ENCODE measurements around the gene TTC7B.

The TTC7B gene

GRCh38 chr14:90739318-90740068 is 76.7 kb downstream of the TTC7B start:
- DNase-seq = no peak

- DNase-seq = no peak
These were observed 83.0 kb downstream of the TTC7B start for GRCh38 chr14:90733139-90733808.

DNA sequence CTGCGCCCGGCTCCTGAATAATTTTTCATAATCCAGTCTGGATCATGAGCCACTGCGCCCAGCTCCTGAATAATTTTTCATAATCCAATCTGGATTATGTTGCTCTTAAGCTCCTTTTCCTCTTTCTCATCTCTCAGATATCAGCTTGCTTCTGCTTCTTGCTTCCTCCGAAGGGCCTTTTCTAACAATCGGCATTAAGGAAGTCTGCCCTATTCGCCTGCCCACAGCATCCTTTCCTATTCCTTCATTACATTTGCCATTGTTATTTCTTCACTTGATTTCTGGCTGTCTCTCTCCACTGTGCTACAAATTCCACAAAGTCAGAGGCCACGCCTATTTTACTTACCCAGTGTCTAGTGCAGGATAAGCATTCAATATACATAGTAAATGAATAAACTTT is 83.5 kb downstream of the TTC7B start:
- DNase-seq = no peak

DNA sequence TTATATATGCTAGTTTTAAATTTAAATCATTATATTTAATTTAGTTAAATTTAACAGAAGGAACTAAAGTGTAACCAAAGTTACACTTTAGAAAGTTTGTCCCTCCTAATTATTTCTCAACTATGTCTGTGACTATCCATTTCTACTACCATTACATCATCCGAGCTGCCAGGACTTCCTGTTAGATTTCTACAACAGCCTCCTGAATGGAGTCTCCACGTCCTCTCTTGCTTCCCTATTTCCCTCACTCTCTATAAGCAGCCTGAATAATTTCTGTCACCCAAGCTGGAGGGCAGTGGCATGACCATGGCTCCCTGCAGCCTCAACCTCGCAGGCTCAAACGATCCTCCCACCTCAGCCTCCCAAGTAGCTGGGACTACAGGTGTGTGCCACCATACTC is 84.1 kb downstream of the TTC7B start:
- no peak for DNase-seq

- no peak for DNase-seq
These were observed 84.7 kb downstream of the TTC7B start for GRCh38 chr14:90731487-90731886.

GRCh38 chr14:90730206-90730766 is 85.9 kb downstream of the TTC7B start:
- no peak for DNase-seq

- DNase-seq = no peak
These were observed 87.3 kb downstream of the TTC7B start for GRCh38 chr14:90728951-90729350.

GRCh38 chr14:90727082-90727481 is 89.1 kb downstream of the TTC7B start:
- no peak for DNase-seq

DNA sequence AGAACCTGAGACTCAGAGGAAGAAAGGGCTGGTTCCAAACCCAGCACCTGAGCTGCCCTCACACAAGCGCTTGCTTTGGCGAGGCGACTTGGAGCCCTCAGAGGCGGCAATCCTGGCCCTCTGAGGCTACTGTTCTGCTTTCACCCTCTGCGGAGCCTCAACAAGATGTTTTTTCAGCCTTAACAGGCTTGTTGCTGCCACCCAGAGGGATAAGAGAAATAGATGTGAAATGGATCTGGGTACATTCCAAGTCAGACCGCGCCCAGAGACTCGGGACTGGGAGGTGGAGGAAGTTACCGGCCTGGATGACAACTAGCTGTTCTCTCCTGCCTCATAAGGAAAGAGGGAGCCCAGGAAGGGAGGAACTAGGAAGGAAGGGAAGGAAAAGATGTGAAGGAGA is 89.6 kb downstream of the TTC7B start:
- DNase-seq = no peak

GRCh38 chr14:90724866-90725265 is 91.4 kb downstream of the TTC7B start:
- no peak for DNase-seq

DNA sequence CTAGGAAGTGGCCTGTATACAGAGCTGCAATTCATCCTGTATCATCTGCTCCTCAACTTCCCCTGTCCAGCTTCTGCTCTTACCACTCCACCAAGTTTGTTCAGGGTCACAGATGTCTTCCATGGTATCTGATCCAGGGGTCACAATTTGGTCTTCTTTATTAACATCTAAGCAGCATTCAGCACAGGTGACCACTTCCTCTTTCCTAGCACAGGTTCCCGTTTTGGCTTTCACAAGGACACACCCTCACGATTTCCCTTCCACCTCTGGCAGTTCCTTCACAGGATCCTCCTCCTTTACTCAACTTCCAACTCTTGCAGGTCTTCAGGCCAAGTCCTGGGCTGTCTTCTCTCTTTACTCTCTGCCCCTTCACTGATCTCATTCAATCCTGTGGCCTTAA is 93.6 kb downstream of the TTC7B start:
- no peak for DNase-seq

DNA sequence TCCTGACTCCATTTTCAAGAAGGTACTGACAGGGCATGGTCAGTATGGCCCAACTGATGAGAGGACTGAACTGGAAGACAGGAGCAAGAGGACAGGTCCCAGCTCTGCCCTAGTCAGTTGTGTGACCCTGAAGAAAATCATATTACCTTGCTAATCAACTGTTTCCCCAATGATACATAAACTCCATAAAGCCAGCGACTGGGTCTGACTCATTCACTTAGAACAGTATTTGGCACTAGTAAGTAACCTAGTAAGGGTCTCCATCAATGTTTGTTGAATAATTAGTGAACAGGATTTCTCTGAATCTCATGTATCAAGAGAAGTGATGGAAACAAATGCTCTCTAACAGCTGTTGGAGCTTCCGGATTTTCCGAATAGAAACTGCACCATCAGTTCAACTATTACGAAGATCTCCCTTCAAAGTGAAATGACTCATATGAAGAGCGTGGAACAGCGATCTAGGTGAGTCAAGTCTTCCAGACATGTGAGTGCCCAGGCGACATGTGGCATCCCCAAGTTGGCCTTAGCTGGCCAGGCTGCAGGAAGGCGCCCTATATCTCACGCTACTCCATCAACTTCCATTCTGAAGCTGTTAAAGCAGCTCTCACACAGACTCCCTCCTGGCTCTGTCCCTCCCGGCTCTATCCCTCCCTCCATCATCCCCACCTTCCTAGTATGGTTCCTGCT is 94.5 kb downstream of the TTC7B start:
- no peak for DNase-seq

DNA sequence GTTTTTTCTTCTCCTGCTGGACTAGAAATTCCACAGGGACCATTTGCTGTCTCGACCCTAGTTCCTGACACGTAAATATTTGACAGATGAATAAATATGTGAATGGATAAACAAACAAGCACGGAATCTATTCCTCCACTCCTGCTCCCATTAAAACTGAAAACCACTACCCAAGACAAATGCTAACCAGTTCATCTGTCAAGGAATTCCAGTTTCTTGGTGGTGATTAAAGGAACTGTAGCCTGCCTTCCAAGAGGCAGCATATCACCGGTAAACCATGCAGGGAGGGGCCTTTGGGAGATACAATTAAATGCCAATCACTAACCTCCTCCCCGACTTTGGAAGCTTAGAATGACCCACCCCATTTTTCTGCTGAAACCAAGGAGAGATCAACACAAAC is 95.4 kb downstream of the TTC7B start:
- no peak for DNase-seq

DNA sequence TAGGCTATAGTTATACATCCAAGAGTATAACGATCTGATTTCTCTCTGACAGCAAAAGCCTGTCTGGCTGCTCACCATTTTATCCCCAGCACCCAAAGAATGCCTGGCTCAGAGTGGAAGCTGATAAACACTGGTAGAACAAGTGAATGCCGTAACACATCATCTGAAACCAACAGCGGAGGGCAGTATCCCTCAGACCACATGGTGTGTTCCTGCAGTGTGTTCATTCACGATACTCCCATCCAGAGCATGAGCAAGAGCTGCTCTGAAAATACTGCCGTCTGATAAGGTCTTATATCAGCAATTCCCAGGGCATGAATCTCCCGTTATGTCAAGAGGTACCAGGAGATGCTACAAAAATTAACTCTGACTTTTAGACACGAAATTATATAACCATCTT is 95.9 kb downstream of the TTC7B start:
- no peak for DNase-seq

DNA sequence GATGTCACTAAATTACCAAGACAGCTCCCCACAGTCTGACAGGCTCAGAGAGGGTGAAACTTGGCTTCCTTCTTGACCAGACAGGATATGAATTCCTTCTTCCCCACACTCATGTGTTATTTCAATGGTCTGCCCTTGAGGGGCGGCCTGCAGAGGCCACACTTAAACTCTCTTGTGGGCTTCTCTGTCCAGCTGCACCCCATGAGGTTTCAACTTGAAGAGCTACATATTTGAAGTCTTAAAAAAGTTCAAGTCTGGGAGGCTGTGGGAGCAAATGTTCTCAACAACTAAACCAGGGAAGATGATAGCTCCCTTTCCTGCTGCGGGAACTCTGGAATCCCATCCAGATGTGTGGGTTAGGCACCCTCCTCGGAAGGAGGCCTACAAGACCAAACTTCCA is 98.3 kb downstream of the TTC7B start:
- no peak for DNase-seq

GRCh38 chr14:90715993-90716392 is 100.2 kb downstream of the TTC7B start:
- DNase-seq = no peak

DNA sequence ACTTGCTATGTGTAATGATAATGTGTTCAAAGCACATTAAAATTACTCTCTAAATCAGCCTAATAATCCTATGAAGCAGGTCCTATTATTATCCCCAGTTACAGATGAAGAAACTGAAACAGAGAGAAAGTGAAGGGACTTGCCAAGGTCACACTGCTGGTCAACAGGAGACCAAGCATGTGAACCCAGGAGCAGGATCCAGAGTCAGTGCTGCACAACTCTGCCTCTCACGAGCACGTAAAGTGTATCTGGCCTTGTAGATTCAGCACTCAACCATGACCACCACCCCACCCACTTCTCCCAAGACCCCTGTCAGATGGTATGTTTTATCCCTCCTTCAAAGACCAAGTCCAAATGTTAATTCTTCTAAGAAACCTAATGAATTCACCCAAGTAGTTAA is 100.7 kb downstream of the TTC7B start:
- DNase-seq = no peak

DNA sequence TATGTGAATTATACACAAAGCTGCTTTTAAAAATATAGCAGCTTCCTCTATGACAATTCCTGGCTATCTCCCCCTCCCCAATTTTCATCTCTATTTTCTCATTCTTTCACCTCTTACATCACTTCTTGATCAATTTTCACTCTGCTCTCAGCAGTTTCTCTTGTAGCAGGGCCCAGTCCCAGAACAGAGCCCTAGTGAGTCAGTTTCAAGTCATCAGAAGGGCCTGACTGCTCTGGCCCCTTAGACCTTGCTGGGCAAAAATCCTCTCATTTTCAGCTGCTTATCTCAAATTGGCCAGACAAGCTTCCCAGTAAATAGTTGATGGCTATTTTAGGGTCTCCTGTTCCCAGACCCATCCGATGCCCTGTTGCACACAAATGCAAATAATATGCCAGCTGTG is 101.4 kb downstream of the TTC7B start:
- no peak for DNase-seq

DNA sequence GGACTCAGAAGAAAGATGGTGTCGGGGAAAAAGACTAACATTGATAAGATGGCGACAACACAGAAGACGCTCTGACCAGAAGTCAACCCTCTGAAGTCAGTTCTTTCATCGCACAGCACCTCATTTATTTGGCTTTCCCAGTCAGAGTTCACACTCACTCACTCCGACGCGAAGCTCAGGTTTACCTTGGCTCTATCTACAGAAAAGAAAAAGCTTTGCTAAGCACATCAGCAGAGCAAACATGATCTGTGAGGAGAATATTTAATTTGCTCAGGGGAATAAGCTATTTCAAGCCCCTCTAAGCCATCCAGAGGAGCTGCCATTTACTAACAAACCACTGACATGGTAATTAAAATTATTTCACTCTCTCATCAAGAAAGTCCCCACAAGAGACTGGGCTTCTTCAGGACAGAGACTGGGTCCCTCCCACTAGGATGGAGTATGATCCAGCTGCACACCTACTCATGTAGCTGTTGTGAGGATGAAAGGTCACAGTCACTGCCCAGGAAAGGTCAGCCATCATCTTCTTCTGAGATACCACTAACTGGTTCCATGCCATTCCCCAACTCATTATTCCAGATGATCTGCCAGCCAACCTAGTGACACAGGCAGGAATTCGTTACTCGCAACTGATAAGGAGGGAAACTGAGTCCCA is 111.4 kb downstream of the TTC7B start:
- no peak for DNase-seq

DNA sequence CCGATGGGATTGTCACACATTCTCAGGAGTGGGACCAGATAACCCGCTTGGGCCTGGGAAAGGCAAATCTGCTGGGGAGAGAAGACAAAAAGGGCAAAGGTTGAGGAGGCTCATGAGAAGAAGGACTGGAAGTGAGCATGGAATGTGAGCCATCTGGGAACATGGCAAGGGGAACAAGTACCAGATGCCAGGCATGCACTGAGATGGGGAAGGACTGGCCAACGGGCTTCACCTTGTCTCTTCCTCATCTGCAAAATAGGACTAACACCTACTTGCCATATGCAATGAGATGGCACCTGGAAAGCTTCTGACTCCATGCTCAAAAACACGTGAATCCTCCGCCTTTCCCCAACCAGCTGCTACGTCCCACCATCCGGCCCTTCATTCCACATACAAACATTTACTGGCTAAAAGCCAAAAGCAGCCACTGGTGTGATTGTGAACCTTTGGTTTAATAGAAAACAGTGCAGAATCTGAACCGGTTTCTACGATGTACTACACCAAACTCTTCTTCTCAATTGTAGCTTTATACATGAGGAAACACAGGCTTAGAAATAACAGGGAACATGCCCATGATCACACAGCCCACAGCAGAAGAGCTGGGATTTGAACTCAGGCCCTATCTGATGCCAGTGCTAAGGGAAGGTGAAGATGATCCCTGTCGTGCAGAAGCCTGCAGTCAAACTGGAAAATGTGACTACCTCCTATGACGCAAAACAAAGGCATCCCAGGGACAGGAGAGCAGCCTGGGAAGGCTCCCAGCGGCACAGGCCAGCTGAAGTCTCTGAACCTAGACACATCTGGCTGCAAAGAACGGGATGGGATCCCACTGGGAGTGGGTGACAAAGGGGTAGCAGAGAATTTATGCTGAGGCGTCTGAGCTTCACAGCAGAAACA is 112.1 kb downstream of the TTC7B start:
- DNase-seq = no peak

DNA sequence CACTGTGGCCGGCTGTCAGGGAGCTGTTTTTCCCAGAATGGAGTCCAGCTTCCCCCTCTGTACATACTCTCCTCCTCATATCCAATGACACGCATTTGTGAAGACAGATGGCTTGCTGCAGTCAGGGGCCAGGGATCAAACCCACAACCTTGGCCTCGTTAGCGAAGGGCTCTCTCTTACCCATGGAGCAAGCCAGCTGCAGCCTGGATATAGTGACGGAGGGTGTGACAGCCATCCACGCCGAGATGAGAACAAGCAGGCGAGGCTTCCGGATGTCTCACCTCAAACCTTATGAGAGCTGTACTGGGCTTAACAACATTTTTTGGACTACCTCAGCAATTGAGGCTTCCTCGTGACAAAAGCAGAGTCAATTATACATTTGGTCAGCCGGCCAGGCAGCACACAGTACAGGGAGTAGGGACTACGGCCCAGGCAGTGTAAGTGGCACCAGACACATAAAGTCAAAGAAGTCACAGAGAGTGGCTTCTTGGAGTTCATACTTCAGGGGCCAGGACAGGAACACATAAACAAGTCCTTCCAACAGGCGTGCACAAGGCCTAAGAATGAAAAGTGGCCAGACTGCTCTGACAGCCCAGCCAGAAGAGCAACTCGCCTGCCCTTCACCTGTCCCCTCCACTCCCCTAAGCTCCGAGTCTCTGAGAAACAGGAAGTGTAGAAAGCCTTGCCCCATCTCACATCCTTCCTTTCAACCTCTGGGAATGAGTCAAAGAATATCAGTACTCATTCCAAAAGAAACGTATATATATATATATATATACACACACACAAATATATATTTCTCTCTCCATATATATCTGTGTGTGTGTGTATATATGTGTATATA is 115.1 kb downstream of the TTC7B start:
- no peak for DNase-seq

Data from GOT3 (cell line).